ENCODE results near the gene BUB1B. TPM values are rescaled to one million over a fixed set of nuclear protein-coding genes. Genes with fewer than 3 reads are reported as not detected.
"Not testable (repeated sequence)": the region's sequence is repeated elsewhere in the genome, so short reads cannot be mapped to it uniquely, and the experiment has no call there.

The BUB1B gene
- total RNA-seq, 1 donor from 2014 or later: 1.8 TPM

GRCh38 chr15:40115670-40116093 lies 45.2 kb upstream of the BUB1B start:
- no peak overlapping the region for H3K27ac ChIP-seq
- intact Hi-C loops (cut with DNase I): loop anchor here (10.0 kb wide), 1 partner anchor 71 kb away; no protein-coding TSS in a partner anchor

GRCh38 chr15:40118473-40118872 lies 42.4 kb upstream of the BUB1B start:
- Histone ChIP-seq H3K27me3 (no peaks in the 10 kb centered on the region), H3K27ac (no peak overlapping the region), H3K4me1 (no peaks in the 10 kb centered on the region), H3K4me3 (no peak overlapping the region), H3K36me3 (no peaks in the 10 kb centered on the region), H3K9me3 (no peaks in the 10 kb centered on the region)
- ATAC-seq (no peak), DNase-seq (no peak)
- TF ChIP-seq CTCF (IDR thresholded peaks at IDR 0.05): no peak
- intact Hi-C loops (cut with DNase I): loop anchor here (10.0 kb wide), 1 partner anchor 74 kb away; no protein-coding TSS in a partner anchor

More at GRCh38 chr15:40115670-40116093, 45.2 kb upstream of the BUB1B start:
- Histone ChIP-seq H3K4me1 (no peaks in the 10 kb centered on the region), H3K9me3 (no peaks in the 10 kb centered on the region), H3K36me3 (no peaks in the 10 kb centered on the region), H3K4me3 (no peak overlapping the region), H3K27me3 (no peaks in the 10 kb centered on the region)
- no peak for TF ChIP-seq CTCF (IDR thresholded peaks at IDR 0.05)
- ATAC-seq (peak; percentile 93), DNase-seq (peak; percentile 89)

- intact Hi-C loops (cut with DNase I): no loop called here
- H3K27me3 ChIP-seq: no peaks in the 10 kb centered on the region
- TF ChIP-seq CTCF (IDR thresholded peaks at IDR 0.05): no peak
- no peaks in the 10 kb centered on the region for H3K36me3 ChIP-seq
- H3K4me1 ChIP-seq: no peaks in the 10 kb centered on the region
- ATAC-seq (peak; percentile 88), DNase-seq (no peak)
- no peaks in the 10 kb centered on the region for H3K9me3 ChIP-seq
- H3K27ac ChIP-seq: no peak overlapping the region
- no peak overlapping the region for H3K4me3 ChIP-seq
These were observed 38.8 kb upstream of the BUB1B start for GRCh38 chr15:40121911-40122638.

GRCh38 chr15:40122989-40123388 lies 37.9 kb upstream of the BUB1B start:
- H3K27ac ChIP-seq; DNase-seq; intact Hi-C loops (cut with DNase I); H3K27me3 ChIP-seq; H3K4me3 ChIP-seq; H3K4me1 ChIP-seq; H3K36me3 ChIP-seq; H3K9me3 ChIP-seq: not testable (repeated sequence)
- peak; percentile 7 for ATAC-seq

GRCh38 chr15:40123863-40124262 lies 37.0 kb upstream of the BUB1B start:
- H3K4me1 ChIP-seq; ATAC-seq; H3K36me3 ChIP-seq; intact Hi-C loops (cut with DNase I); H3K27me3 ChIP-seq; H3K27ac ChIP-seq; H3K4me3 ChIP-seq; DNase-seq; H3K9me3 ChIP-seq: not testable (repeated sequence)

GRCh38 chr15:40124333-40124732 lies 36.5 kb upstream of the BUB1B start:
- intact Hi-C loops (cut with DNase I); ATAC-seq: not testable (repeated sequence)

GRCh38 chr15:40124807-40125285 lies 36.0 kb upstream of the BUB1B start:
- H3K27ac ChIP-seq; H3K9me3 ChIP-seq; DNase-seq; H3K27me3 ChIP-seq; H3K4me1 ChIP-seq; H3K36me3 ChIP-seq; intact Hi-C loops (cut with DNase I); H3K4me3 ChIP-seq: not testable (repeated sequence)
- ATAC-seq: peak; percentile 66

More at GRCh38 chr15:40124333-40124732, 36.5 kb upstream of the BUB1B start:
- not testable (repeated sequence) for H3K9me3 ChIP-seq, H3K4me3 ChIP-seq, DNase-seq, H3K4me1 ChIP-seq, H3K27ac ChIP-seq, H3K36me3 ChIP-seq, H3K27me3 ChIP-seq
